IPS DF 4.7 (cell line): ENCODE measurements around the gene SGCD.
"Not testable (repeated sequence)": the region's sequence is repeated elsewhere in the genome, so short reads cannot be mapped to it uniquely, and the experiment has no call there.

ENCODE experiments used
- DNase-seq: peaks from one replicate; pipeline ENCODE4 v3.0.0-alpha.2; 2013; ENCODE audit warnings: low spot score; ENCODE audit errors: extremely low read depth

SGCD gene

GRCh38 chr5:156618601-156619000 lies 291.6 kb downstream of the SGCD start:
- DNase-seq: no peak

GRCh38 chr5:156621719-156622118 lies 294.8 kb downstream of the SGCD start:
- DNase-seq: no peak

- no peak for DNase-seq
Observed at GRCh38 chr5:156623381-156624040, 296.5 kb downstream of the SGCD start.

GRCh38 chr5:156624686-156625085 lies 297.7 kb downstream of the SGCD start:
- DNase-seq: no peak

- no peak for DNase-seq
Observed at GRCh38 chr5:156628421-156628820, 301.5 kb downstream of the SGCD start.

- no peak for DNase-seq
Observed at GRCh38 chr5:156631005-156631404, 304.0 kb downstream of the SGCD start.

GRCh38 chr5:156634301-156634700 lies 307.3 kb downstream of the SGCD start:
- DNase-seq: no peak

GRCh38 chr5:156640691-156641241 lies 313.8 kb downstream of the SGCD start:
- DNase-seq: no peak

GRCh38 chr5:156641686-156642085 lies 314.7 kb downstream of the SGCD start:
- no peak for DNase-seq

- no peak for DNase-seq
Observed at GRCh38 chr5:156647034-156647451, 320.1 kb downstream of the SGCD start.

GRCh38 chr5:156654444-156654843 lies 327.5 kb downstream of the SGCD start:
- DNase-seq: no peak

- no peak for DNase-seq
Observed at GRCh38 chr5:156655732-156656131, 328.8 kb downstream of the SGCD start.

- not testable (repeated sequence) for DNase-seq
Observed at GRCh38 chr5:156664832-156665231, 337.9 kb downstream of the SGCD start.

GRCh38 chr5:156666686-156667085 lies 339.7 kb downstream of the SGCD start:
- not testable (repeated sequence) for DNase-seq

- no peak for DNase-seq
Observed at GRCh38 chr5:156667616-156668015, 340.7 kb downstream of the SGCD start.

- no peak for DNase-seq
Observed at GRCh38 chr5:156669416-156669815, 342.5 kb downstream of the SGCD start.

- DNase-seq: no peak
Observed at GRCh38 chr5:156670615-156671014, 343.7 kb downstream of the SGCD start.

GRCh38 chr5:156675395-156675794 lies 348.4 kb downstream of the SGCD start:
- no peak for DNase-seq

GRCh38 chr5:156677963-156678362 lies 351.0 kb downstream of the SGCD start:
- DNase-seq: no peak

- DNase-seq: no peak
Observed at GRCh38 chr5:156678484-156678883, 351.5 kb downstream of the SGCD start.

- no peak for DNase-seq
Observed at GRCh38 chr5:156680831-156681230, 353.9 kb downstream of the SGCD start.

GRCh38 chr5:156681265-156681664 lies 354.3 kb downstream of the SGCD start:
- no peak for DNase-seq

- no peak for DNase-seq
Observed at GRCh38 chr5:156682971-156683370, 356.0 kb downstream of the SGCD start.
